ENCODE measurements around the gene CCNE1.
A peak's percentile ranks its signal among the peaks of the same experiment; 100 is the strongest.

The CCNE1 gene

DNA sequence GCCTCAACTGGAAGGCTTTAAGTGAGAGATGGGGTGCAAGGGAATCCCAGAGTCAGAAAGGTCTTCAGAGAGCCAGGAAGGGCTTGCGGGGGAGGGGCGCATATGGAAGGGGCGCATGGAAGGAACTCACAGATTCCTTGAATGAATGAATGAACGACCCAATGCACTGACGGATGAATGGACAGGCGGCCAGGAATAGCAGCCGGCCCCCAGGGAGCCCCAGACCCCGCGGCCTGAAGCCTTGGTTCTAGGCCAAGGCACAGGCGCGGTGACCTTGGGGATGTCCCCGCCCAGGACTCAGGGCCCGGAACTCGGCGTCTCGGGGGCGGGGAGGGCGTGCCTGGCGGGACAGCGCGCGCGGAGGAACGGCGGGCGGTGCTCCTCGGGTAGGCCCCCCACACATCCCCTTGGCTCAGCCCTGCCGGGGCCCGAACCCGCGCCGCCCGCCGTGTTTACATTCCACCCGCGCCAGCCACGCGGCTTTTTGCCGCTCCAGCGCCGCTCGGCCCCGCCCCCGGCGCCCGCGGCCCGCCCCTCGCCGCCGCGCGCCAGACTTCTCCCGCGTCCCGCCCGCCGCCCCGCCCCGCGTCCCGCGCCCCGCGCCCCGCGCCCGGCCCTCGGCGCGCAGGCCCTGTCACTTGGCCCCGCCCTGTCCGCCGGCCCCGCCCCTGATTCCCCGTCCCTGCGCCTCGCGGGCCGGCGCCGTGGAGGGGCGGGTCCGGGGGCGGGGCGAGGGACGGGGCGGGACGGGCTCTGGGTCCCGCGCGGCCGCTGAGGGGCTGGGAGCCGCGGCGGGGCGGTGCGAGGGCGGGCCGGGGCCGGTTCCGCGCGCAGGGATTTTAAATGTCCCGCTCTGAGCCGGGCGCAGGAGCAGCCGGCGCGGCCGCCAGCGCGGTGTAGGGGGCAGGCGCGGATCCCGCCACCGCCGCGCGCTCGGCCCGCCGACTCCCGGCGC, at the start of gene CCNE1:
Gene CCNE1 (plus strand): TSS at position 867 of the 955 bp plus-strand sequence. CDS start 565 bp downstream, outside the sequence.
- DNase-seq (ENCODE audit: low read depth) = peak; percentile 93

DNA sequence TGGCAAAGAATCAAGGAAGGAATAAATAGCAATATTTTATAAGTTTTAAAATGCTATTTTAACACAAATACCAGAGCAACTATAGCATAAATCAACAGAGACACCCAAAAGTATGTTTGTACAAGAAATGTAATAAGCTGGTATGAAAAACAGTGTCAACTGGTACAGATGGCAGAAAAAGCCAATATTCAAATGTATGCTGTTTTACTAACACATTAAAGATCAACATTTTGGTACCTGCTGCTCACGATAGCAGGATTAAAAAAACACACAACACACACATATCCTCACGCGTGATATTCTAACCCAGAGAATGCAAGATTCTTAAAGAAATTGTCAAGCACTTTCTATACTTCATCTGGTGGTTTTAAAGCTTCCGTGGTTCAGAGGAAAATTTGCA, 48.6 kb upstream of the CCNE1 start:
- no peak for DNase-seq (ENCODE audit: low read depth)

- DNase-seq (ENCODE audit: low read depth) = no peak
Measured at GRCh38 chr19:29764361-29764760, 47.4 kb upstream of the CCNE1 start.

GRCh38 chr19:29766100-29766499, 45.7 kb upstream of the CCNE1 start:
- DNase-seq (ENCODE audit: low read depth) = no peak

DNA sequence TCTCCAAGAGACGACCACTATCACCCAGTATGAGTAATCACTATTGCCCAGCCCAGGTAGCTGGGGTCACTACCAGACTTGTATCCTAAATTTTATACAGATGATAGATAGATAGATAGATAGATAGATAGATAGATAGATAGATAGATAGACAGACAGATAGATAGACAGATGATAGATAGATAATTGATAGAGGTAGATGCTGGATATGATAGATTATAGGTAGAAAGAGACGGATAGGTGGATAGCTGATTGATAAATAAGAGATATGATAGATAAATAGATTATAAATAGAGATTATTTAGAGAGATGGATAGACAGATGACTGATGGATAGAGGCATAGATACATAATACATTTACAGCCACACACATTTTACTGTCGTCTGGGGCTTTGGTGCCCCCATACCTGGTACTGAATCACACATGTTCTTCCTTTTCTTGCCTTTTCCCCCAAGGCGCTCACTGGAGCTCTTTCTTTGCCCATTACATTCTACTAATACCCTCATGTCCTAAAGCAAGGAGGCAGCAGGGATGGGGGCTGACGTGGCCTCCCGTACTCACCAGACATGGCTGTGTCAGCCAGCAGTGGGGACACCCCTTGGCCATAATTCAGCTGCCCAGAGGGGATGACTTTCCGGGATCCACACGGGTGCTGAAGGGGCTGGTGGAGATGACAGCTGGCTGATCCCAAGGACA, 44.6 kb upstream of the CCNE1 start:
- no peak for DNase-seq (ENCODE audit: low read depth)

DNA sequence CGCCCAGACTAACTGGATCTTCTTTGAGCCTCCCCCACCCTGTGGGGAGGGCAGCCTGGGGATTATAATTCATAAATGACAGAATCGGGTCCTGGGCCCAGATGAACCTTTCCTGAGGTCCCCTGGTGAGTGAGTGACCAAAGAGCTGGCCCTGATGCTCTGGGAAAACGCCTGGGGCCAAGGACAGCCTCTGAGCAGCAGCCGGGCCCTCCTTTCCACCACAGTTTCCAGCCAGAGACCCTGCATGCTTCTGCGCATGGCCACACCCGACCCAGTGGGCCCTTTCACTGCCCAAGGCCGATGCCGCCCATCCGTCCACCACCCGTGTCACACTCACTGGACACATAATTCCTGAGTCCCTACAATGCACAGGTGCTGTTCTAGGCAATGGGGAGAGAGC, 43.6 kb upstream of the CCNE1 start:
- no peak for DNase-seq (ENCODE audit: low read depth)

GRCh38 chr19:29769997-29770396, 41.8 kb upstream of the CCNE1 start:
- no peak for DNase-seq (ENCODE audit: low read depth)

DNA sequence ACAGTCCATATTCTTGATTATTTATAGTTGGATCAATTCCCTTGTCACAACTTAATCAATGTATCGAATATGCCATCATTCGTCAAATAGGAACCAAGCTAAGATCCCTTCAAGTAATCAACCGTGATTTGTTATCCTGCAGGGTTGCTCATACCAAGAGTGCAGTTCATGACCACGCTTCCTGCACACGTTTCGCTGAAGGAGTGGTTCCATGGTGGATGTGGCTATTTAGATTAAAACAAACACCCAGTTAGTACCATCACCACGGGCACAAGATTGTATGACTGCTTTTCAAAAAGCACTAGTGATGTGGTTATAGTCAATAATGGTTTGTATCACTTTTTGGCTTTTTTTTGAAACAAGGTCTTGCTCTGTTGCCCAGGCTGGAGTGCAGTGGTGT, 41.1 kb upstream of the CCNE1 start:
- DNase-seq (ENCODE audit: low read depth) = no peak

GRCh38 chr19:29771708-29772414, 39.9 kb upstream of the CCNE1 start:
- no peak for DNase-seq (ENCODE audit: low read depth)

DNA sequence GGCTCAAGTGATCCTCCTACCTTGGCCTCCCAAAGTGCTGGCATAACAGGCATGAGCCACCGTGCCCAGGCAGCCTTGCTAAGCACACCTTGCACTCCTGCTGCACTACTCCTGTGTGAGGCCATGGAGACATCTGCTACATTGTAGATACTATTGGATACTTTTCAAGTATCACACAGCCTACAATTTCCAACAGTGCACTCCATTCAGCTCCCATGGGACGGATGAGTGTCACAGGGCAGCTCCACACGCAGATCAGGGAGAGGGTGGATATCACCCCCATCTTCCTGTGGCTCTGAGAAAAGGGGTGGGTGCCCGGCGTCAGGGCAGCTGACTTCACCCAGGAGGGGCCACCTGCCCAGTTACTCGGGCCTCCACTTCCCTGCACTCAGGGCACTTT, 39.1 kb upstream of the CCNE1 start:
- DNase-seq (ENCODE audit: low read depth) = no peak

DNA sequence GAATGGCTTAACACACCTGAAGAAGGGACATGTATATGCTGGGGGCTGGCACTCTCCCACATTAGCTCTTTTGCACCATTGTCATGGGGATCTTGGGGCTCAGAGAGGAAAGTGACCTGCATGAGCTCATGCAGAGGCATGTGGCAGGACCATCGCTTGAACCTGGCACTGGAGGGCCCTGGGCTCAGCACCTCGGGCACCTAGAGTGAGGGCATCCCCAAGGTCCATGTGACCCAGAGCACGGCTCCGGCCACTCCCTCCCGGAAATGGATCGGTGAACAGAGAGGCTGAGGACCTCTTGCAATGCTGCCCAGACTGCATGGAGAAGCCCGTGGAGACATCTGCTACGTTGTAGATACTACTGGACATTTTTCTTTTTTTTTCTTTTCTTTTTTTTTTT, 38.6 kb upstream of the CCNE1 start:
- no peak for DNase-seq (ENCODE audit: low read depth)

DNA sequence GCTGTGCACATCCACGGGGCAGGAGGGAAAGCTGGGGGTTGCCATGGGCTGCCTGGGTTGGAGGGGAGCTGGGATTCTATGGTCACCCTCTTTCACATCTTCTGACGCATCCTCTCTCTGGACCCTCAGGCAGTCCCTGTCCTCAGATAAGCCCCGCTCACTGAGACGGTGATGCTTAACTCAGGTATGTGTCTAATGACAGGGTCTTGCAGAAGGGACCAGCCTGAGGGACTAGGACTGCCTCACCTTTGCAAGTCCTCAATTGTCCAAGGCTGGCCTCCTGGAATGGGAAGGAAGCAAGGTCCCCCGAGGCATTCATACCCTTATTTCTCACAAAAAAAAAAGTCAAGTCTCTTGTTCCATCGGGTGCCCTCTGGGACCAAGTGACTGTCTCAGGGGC, 37.7 kb upstream of the CCNE1 start:
- DNase-seq (ENCODE audit: low read depth) = no peak

GRCh38 chr19:29777781-29778309, 33.9 kb upstream of the CCNE1 start:
- no peak for DNase-seq (ENCODE audit: low read depth)

GRCh38 chr19:29779921-29780320, 31.9 kb upstream of the CCNE1 start:
- no peak for DNase-seq (ENCODE audit: low read depth)

- no peak for DNase-seq (ENCODE audit: low read depth)
Measured at GRCh38 chr19:29781386-29782259, 30.2 kb upstream of the CCNE1 start.

GRCh38 chr19:29782260-29782580, 29.6 kb upstream of the CCNE1 start:
- no peak for DNase-seq (ENCODE audit: low read depth)

GRCh38 chr19:29783627-29784190, 28.1 kb upstream of the CCNE1 start:
- DNase-seq (ENCODE audit: low read depth) = no peak

DNA sequence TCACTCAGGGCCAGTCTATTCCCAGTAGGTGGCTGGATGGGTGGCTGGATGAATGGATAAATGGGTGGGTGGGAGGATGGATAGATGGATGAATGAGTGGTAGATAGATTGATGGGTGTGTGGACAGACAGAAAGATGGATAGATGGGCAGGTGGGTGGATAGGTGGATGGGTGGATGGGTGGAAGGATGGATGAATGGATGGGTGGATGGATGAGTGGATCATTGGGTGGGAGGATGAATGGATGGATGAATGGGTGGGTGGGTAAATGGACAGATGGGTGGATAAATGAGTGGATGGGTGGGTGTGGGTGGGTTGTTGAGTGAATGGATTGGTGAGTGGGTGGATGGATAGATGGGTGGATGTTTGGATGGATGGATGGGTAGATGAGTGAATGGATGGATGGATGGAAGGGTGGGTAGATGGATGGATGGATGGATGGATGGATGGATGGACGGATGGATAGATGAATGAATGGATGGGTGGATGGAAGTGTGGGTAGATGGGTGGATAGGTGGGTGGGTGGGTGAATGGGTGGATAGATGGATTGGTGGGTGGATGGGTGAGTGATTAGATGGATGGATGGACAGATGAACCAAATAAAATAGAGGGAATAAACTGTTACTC, 27.1 kb upstream of the CCNE1 start:
- no peak for DNase-seq (ENCODE audit: low read depth)

DNA sequence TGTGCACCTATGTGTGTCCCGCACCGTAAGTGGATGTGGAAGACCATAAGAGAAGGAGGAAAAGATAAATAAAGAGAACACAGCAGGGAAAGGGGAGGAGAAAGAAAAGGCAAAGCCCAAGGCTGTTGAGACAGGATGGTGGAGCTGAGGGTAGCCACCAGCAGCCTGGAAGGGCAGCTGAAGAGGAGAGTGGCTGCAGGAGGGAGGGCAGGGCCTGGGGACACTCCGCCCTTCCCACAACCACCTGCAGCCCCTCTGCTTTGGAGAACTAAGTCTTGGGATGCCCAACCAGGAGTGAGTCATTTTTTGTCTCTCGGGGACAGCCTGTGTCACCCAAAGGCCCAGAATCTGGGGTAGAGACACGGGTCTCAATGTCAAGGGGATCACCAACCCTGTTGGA, 26.4 kb upstream of the CCNE1 start:
- DNase-seq (ENCODE audit: low read depth) = no peak

DNA sequence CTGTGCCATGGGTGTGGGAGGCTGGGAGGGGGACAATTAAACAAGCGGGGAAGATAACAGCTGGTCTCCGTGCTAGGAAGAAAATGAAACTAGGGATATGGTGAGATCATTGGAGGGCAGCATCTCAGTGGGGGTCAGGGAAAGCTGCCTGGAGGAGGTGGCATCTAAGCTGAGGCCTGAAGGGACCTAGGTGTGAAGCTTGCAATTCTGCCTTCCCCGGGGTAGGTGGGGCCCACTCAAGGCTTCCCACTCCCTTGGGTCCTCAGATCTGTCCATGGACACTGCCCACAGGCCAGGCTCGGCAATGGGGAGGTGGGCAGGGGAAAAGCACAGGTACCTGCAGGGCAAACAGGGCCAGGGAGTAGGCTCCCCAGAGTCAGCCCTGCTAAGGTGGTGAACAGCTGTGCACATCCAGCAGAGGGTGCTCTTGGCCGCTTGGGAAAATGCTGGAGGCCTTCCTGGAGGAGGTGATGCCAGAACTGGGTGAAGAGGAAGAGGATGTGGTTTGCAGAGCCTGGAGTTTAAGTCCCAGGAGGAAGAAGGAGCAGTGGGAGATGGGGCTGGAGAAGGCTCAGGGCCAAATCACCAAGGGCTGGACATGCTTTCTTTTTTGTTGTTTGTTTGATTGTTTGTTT, 25.7 kb upstream of the CCNE1 start:
- DNase-seq (ENCODE audit: low read depth) = no peak
